GM21367 (cell line): Measurements from ENCODE around the gene RTL9.
A peak's percentile ranks its signal among the peaks of the same experiment; 100 is the strongest.
"Not testable (repeated sequence)": the region's sequence is repeated elsewhere in the genome, so short reads cannot be mapped to it uniquely, and the experiment has no call there.

ENCODE experiments used
- ATAC-seq: cut with Tn5 transposase; IDR thresholded peaks from one replicate; pipeline ENCODE4 v1.9.1; 2021; ENCODE audit not compliant: unreplicated experiment

The RTL9 gene

GRCh38 chrX:110358548-110358947 lies at the start of gene RTL9:
RTL9 (plus strand) TSS chrX:110358848; CDS start chrX:110450618, 91,770 bp downstream.
- ATAC-seq, result no peak

GRCh38 chrX:110310000-110310790 lies 48.5 kb upstream of the RTL9 start:
- no peak for ATAC-seq

DNA sequence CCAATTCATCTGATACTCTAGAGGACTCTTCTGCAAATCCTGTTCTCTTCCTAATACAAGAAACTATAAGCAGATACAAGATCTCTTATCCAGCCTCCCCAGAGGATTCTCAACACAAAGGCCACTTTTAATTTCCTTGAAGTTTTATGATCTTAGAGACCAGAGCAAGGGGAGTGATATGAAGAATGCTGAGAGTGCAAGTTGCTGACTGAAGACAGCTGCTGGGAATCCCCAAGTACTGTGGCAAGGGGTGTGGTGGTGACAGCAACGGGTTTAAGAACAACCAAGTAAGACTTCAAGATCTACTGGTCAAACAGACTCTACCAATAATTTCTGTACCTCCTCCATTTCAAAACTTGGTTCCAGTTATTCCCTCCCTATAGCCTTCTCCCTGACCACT lies 47.8 kb upstream of the RTL9 start:
- ATAC-seq, result peak; percentile 72

DNA sequence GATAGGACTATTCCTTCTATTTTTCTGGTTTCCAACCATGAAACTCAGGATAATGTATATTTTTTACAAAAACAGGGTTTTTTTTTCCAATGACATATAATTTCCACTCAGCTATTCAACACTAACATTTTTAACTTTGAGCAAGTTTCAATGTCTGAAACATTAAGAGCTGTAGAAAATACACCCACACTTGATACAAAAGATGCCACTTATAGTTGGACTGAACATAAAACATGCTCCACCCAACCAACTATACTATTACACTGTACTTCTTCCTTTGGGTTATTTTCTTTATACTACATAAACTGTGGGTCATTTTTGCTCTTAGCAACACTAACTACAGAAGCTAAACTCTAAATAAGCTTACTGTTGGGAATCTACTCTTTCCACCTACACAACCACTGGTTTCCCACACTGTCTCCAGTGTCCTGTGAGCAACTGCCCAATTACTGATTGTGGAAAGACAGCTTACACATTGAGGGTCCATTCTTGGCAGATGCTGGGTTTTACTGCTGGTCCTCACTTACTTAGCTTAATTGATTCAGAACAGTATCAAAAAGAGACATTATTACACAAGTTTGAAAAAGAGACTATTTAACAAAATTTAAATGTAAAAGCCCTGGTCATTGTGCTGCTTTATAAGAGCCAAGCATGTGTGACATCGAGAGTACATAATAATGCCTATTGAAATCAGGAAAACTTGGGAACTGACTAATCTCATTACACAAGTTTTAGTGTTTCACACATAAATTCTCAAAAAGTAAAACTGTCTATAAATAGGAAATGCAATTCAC lies 47.0 kb upstream of the RTL9 start:
- no peak for ATAC-seq

DNA sequence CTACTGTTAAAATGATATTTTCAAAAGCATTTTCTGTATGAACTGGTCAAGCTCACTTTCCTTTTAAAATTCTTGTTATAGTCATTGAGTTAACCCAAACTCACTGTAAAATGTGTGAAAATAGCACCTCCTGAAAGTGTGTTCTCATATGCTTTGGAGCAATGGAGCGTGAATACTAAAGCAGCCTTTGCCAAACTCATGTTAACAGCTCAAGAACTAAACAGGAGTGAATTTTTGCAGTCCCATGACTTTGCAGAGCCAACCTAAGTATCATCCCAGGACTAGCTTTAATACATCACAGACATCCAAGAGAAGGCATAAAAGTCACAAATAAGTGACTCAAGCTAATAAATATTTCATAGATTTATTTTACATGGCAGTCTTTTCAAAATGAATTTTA lies 43.1 kb upstream of the RTL9 start:
- ATAC-seq, result peak; percentile 33

- no peak for ATAC-seq
Observed at GRCh38 chrX:110316351-110317060, 42.1 kb upstream of the RTL9 start.

- no peak for ATAC-seq
Observed at GRCh38 chrX:110317061-110317819, 41.4 kb upstream of the RTL9 start.

- ATAC-seq, result peak; percentile 58
Observed at GRCh38 chrX:110317820-110318663, 40.6 kb upstream of the RTL9 start, which contains the start of gene AMMECR1. AMMECR1 (minus strand) TSS chrX:110318085; CDS start chrX:110318071, 14 bp downstream.

- no peak for ATAC-seq
Observed at GRCh38 chrX:110318664-110318968, 40.0 kb upstream of the RTL9 start.

DNA sequence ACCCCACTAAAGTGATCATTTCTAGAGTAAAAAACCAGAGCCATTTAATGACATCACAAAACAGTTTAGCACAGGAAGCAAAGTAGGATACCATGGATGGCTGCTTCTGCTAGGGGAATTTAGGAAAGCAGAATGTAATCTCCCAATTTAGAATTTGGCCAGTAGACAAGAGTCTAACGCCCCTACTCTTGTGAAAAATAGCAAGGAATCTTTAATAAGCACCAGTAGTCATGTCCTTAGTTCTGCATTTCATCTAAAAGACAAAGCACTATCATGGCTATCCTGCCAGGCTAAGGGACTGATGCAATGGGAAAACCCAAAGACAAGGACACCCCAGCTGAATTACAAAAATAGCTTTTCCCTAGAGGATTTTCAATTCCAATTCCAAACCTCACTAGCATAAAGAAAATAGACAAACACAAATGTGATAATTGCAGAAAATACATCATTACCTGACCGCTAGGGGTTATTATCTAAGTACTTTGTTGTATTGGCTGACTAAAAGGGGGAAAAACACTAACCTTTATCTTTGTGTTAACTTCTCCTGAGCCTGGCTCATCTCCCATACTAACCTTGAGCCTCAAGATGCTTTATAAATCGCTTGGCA lies 38.2 kb upstream of the RTL9 start:
- no peak for ATAC-seq

DNA sequence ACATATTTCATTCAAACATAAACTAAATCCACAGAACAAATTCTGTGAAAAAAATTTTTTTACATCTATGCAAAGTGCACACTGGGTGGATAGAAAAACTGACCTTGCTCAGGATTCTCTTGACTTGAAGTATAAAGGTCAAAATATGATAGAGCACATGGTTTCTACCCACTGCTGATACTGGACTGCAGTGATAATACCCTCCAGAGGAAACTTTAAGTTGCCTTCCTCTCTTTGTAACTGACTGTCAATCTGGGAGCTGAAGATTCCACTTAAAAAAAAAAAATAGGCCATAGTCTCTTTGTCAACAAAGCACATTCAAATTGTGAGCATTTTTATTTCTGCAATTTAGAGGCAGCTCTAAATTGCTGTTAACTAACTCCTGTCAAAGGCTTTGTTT lies 37.6 kb upstream of the RTL9 start:
- no peak for ATAC-seq

- no peak for ATAC-seq
Observed at GRCh38 chrX:110321670-110322069, 37.0 kb upstream of the RTL9 start.

GRCh38 chrX:110322603-110323002 lies 36.0 kb upstream of the RTL9 start:
- ATAC-seq, result no peak

DNA sequence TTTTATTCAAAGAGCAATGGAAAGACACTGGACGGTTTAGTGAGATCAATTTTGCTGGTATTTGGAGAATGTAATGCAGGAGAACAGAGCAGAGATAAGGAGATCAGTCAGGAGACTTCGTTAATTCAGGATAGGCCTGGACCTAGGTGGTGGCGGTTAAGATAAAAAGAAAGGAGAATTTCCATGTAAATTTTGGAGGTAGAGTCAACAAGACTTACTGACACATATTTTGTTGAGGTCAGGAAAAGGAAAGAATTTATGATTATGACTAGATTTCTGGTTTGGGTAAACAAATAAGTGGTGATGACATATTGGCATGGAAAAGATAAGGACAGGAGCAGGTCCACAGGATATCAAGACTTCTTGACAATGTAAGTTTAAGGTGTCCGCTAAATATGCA lies 31.9 kb upstream of the RTL9 start:
- no peak for ATAC-seq

DNA sequence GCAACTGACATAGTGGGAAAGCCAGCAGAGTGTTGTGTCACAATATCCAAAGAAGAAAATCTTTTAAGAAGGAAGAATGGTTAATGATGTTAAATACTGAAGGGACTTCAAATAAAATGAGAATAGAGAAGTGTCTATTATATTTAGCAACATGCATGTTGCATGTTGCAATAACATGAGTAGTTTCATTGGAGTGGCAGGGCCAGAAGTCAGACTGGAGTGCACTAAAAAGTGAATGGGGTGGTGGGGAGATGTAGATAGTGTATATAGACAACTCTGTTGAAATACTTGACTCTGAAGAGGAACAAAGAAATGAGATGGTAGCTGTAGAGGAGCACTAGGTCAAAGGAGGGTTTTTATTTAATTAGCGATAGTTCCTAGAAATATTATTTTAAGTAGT lies 31.3 kb upstream of the RTL9 start:
- no peak for ATAC-seq

DNA sequence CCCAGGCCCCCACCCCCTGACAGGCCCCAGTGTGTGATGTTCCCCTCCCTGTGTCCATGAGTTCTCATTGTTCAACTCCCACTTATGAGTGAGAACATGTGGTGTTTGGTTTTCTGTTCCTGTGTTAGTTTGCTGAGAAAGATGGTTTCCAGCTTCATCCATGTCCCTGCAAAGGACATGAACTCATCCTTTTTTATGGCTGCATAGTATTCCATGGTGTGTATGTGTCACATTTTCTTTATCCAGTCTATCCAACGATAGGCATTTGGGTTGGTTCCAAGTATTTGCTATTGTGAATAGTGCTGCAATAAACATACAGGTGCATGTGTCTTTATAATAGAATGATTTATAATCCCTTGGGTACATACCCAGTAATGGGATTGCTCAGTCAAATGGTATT lies 30.0 kb upstream of the RTL9 start:
- not testable (repeated sequence) for ATAC-seq

DNA sequence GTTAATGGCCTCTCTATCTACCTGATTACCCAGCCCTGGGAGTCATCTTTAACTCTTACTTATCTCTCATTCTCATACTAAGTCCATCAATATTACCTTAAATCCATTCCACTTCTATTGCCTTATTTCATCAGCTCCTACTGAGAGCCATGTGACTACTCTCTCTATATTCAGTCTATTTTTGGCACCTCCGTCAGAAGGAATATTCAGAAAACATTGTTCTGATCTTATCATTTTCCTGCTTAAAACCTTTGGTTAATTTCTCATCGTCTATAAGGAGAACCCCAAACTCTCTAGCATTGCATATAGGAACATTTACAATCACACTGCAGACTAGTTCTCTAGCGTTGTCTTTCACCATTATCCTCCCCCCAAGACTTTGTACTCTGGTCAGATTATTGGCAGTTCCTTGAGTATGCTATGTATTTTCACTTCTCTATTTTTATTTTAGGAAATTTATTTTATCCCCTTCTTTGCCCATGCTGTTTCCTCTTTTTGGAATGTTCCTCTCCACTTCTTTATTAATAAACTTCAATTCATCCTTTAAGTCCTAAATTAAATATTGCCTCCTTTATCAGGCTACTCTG lies 27.1 kb upstream of the RTL9 start:
- no peak for ATAC-seq

DNA sequence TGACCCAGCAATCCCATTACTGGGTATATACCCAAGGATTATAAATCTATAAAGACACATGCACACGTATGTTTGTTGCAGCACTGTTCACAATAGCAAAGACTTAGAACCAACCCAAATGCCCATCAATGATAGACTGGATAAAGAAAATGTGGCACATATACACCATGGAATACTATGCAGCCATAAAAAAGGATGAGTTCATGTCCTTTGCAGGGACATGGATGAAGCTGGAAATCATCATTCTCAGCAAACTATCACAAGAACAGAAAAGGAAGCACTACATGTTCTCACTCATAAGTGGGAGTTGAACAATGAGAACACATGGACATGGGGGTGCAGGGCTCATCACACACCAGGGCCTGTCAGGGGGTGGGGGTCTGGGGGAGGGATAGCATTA lies 25.2 kb upstream of the RTL9 start:
- not testable (repeated sequence) for ATAC-seq

- ATAC-seq, result no peak
Observed at GRCh38 chrX:110338935-110339334, 19.7 kb upstream of the RTL9 start.
